OCI-LY1 (cell line): ENCODE data around the gene SNTG2.

Source experiments
- CTCF ChIP-seq: fragments of 200-600 bp; sonication (generic), shearing (Covaris generic); IDR thresholded peaks from 2 replicates; pipeline ENCODE4 v1.5.1; 2017; ENCODE audit warnings: mild to moderate bottlenecking, antibody characterized with exemption, low read length, moderate library complexity, mixed read lengths
- EZH2 ChIP-seq: fragments of 200-600 bp; sonication (generic), shearing (Covaris generic); IDR thresholded peaks from 2 replicates; pipeline ENCODE4 v1.8.0; 2017; ENCODE audit warnings: borderline replicate concordance, mixed run types, mild to moderate bottlenecking, antibody characterized with exemption, low read length, moderate library complexity, mixed read lengths

GRCh38 chr2:1071650-1072049 lies 121.0 kb downstream of the SNTG2 start:
- TF ChIP-seq CTCF, result no peak
- TF ChIP-seq EZH2, result no peak
